ENCODE measurements around the gene ZNF385A. TPM values are rescaled to one million over a fixed set of nuclear protein-coding genes. Genes with fewer than 3 reads are reported as not detected.
A peak's percentile ranks its signal among the peaks of the same experiment; 100 is the strongest.

Gene ZNF385A
- total and polyA plus RNA-seq, 9 of the 15 experiments (the other 6 are each of a cell fraction or from before 2014, with no cell fraction given): 1.0 to 111 (median 7.7) TPM

- peaks cover 49 to 61% of the 10 kb centered on the region in 2 experiments for H3K4me1 ChIP-seq (replicated peaks in 1 of 2; ENCODE audit: control insufficient read depth in 2 of 2, insufficient read depth in 2 of 2, low read length in 2 of 2)
- H3K9me1 ChIP-seq (ENCODE audit: control insufficient read depth, insufficient read depth, low read length): no peaks in the 10 kb centered on the region
- peaks cover 40% of the 10 kb centered on the region; the same call in 2 of the 3 replicates for H3K36me3 ChIP-seq (ENCODE audit: control insufficient read depth, insufficient read depth, low read length)
- no CpG with 5 or more reads among the region's 1 CpG for WGBS (ENCODE audit: insufficient coverage, low coverage, missing lambda C conversion rate)
- H3K9ac ChIP-seq (ENCODE audit: insufficient read depth in 1 of 2, low read depth in 2 of 2, low read length in 2 of 2): peak overlapping the region; percentile 17 to 63; a peak in 2 of 4 replicates
- H3K4me2 ChIP-seq (ENCODE audit: insufficient read depth, low read length): peak overlapping the region; percentile 51
- H3K9me3 ChIP-seq (replicated peaks; ENCODE audit: control insufficient read depth, insufficient read depth, low read depth, low read length): no peaks in the 10 kb centered on the region
- FAIRE-seq: peak; percentile 80
- POLR2A ChIA-PET: interaction anchor here (0.6 to 5.6 kb wide), 10 partner anchors 11 to 73 kb away, joined by 3 to 43 read pairs (median 4); partner anchors contain the start of gene HNRNPA1
- H3K4me3 ChIP-seq: no peak overlapping the region
- BruUV-seq (replicated peaks): no TSS peak
- in situ Hi-C loops (cut with MboI) (no loop called here), intact Hi-C loops (cut with micrococcal nuclease) (no loop called here)
- H3K27ac ChIP-seq (ENCODE audit: extremely low read depth, low read depth, low read length): peak overlapping the region; percentile 58
- ATAC-seq: peak; percentile 49
- H3K79me2 ChIP-seq (ENCODE audit: control insufficient read depth, insufficient read depth, low read length): peaks cover 9% of the 10 kb centered on the region; the same call in 2 of the 3 replicates
- DNase-seq (ENCODE audit: extremely low read depth in 1 of 4, low spot score in 3 of 4): peak; percentile 55 to 72 (median 58)
- no peak overlapping the region for H2AFZ ChIP-seq (ENCODE audit: low read depth, low read length)
- no peaks in the 10 kb centered on the region for H3K27me3 ChIP-seq (ENCODE audit: control insufficient read depth in 2 of 2, insufficient read depth in 2 of 2, low read length in 2 of 2)
- CTCF ChIA-PET (ENCODE audit: low intra/inter-chr PET ratio): no interaction called here
- no peaks in the 10 kb centered on the region for H4K20me1 ChIP-seq (replicated peaks; ENCODE audit: control insufficient read depth, insufficient read depth, low read length)
- TF ChIP-seq USF2 (CRISPR knock-in tag; IDR thresholded peaks at IDR 0.05) (no peak), SP1 (CRISPR knock-in tag; IDR thresholded peaks at IDR 0.05) (no peak), KDM2B (CRISPR knock-in tag; IDR thresholded peaks at IDR 0.05) (no peak), AFF1 (IDR thresholded peaks at IDR 0.05; ENCODE audit: low read depth in 1 of 2, partially characterized antibody in 2 of 2) (no peak), CBFB (CRISPR knock-in tag; IDR thresholded peaks at IDR 0.05) (no peak), JUND (IDR thresholded peaks at IDR 0.05; ENCODE audit: borderline replicate concordance, low read depth, low read length) (peak; percentile 79), JUND (tag; IDR thresholded peaks at IDR 0.05; ENCODE audit: borderline replicate concordance, low read depth, low read length) (peak; percentile 54; the same call in 1 of the 3 replicates), ZSCAN32 (CRISPR knock-in tag; IDR thresholded peaks at IDR 0.05) (no peak), MBD1 (CRISPR knock-in tag; IDR thresholded peaks at IDR 0.05) (no peak), EWSR1 (IDR thresholded peaks at IDR 0.05; ENCODE audit: borderline replicate concordance, low read depth, partially characterized antibody) (no peak), RCOR1 (IDR thresholded peaks at IDR 0.05; ENCODE audit: borderline replicate concordance in 1 of 2, low read depth in 2 of 2, low read length in 2 of 2) (0 out of 4 replicates have a peak, but pooled peaks of 1 of the 2 experiments have one; percentile 6), SIRT6 (IDR thresholded peaks at IDR 0.05; ENCODE audit: low read depth, low read length) (no peak), NR2C2 (CRISPR knock-in tag; IDR thresholded peaks at IDR 0.05) (no peak), NR2C2 (tag; IDR thresholded peaks at IDR 0.05) (peak; percentile 38; the same call in 1 of the 2 replicates)
Observed at GRCh38 chr12:54352891-54353874, 31.4 kb downstream of the ZNF385A start.
